ENCODE results near the gene ROBO2.

GRCh38 chr3:77048186-77048585, 8.3 kb downstream of the ROBO2 start:
- TF ChIP-seq CTCF (IDR thresholded peaks at IDR 0.05) = no peak
- TF ChIP-seq EP300 (IDR thresholded peaks at IDR 0.05) = no peak
- TF ChIP-seq POLR2A (IDR thresholded peaks at IDR 0.05) = no peak
